Neural progenitor cell (in vitro differentiated cells): Measurements from ENCODE around the gene NUAK2. TPM values are rescaled to one million over a fixed set of nuclear protein-coding genes. Genes with fewer than 3 reads are reported as not detected.

Source experiments
- DNase-seq: peaks from one replicate; pipeline ENCODE4 v3.0.0-alpha.2; 2016; ENCODE audit warnings: low spot score
- H2AFZ ChIP-seq: fragments of 200-600 bp; sonication (generic); replicated peaks from 2 replicates; pipeline ENCODE4 v1.6.1; 2016; ENCODE audit warnings: antibody characterized with exemption
- H3F3A ChIP-seq: fragments of 200-600 bp; sonication (generic); 2 replicates; pipeline ENCODE4 v1.6.1; 2016; ENCODE audit warnings: antibody characterized with exemption, low read depth
- H3K27ac ChIP-seq: fragments of 200-600 bp; sonication (generic); 2 replicates; pipeline ENCODE4 v1.5.1; 2016; ENCODE audit warnings: mild to moderate bottlenecking
- H3K27me3 ChIP-seq: fragments of 200-600 bp; sonication (generic); 2 replicates; pipeline ENCODE4 v1.6.1; 2016; ENCODE audit warnings: mild to moderate bottlenecking, moderate library complexity
- H3K36me3 ChIP-seq: fragments of 200-600 bp; sonication (generic); 2 replicates; pipeline ENCODE4 v1.5.1; 2016
- H3K4me1 ChIP-seq: fragments of 200-600 bp; sonication (generic); 2 replicates; pipeline ENCODE4 v1.6.1; 2016; ENCODE audit warnings: mixed run types
- H3K4me2 ChIP-seq: fragments of 200-600 bp; sonication (generic); 2 replicates; pipeline ENCODE4 v1.6.1; 2016
- H3K4me3 ChIP-seq: fragments of 200-600 bp; sonication (generic); 2 replicates; pipeline ENCODE4 v1.5.1; 2016
- H3K79me2 ChIP-seq: fragments of 200-600 bp; sonication (generic); 2 replicates; pipeline ENCODE4 v1.6.1; 2016; ENCODE audit warnings: low read depth
- H3K9ac ChIP-seq: fragments of 200-600 bp; sonication (generic); 2 replicates; pipeline ENCODE4 v1.6.1; 2016
- H3K9me3 ChIP-seq: fragments of 200-600 bp; sonication (generic); 2 replicates; pipeline ENCODE4 v1.5.1; 2016; ENCODE audit warnings: low read depth
- H4K20me1 ChIP-seq: fragments of 200-600 bp; sonication (generic); 2 replicates; pipeline ENCODE4 v1.6.1; 2016; ENCODE audit warnings: low read depth
- H3K27ac Mint-ChIP-seq: 3 replicates; pipeline ENCODE4 v1.8.0; 2021; ENCODE audit warnings: mixed read lengths
- H3K27me3 Mint-ChIP-seq: 2 replicates; pipeline ENCODE4 v1.8.0; 2022; ENCODE audit warnings: low read depth, mild to moderate bottlenecking, inconsistent platforms, moderate library complexity, mixed read lengths; ENCODE audit not compliant: insufficient read depth
- H3K36me3 Mint-ChIP-seq: 3 replicates; pipeline ENCODE4 v1.8.0; 2021; ENCODE audit warnings: mixed read lengths
- H3K4me1 Mint-ChIP-seq: 3 replicates; pipeline ENCODE4 v1.8.0; 2021; ENCODE audit warnings: mixed read lengths
- H3K4me3 Mint-ChIP-seq: 3 replicates; pipeline ENCODE4 v1.8.0; 2021; ENCODE audit warnings: mild to moderate bottlenecking, moderate library complexity, mixed read lengths
- H3K9me3 Mint-ChIP-seq: 3 replicates; pipeline ENCODE4 v1.8.0; 2020; ENCODE audit warnings: mixed read lengths
- CTCF ChIP-seq: fragments of 200-600 bp; sonication (generic); IDR thresholded peaks from 2 replicates; pipeline ENCODE4 v1.5.1; 2017; ENCODE audit warnings: antibody characterized with exemption, mild to moderate bottlenecking
- EZH2 ChIP-seq: fragments of 200-600 bp; sonication (generic); IDR thresholded peaks from 2 replicates; pipeline ENCODE4 v1.6.1; 2017; ENCODE audit warnings: antibody characterized with exemption, mild to moderate bottlenecking, moderate library complexity
- EZH2phosphoT487 ChIP-seq: fragments of 200-600 bp; sonication (generic); IDR thresholded peaks from 2 replicates; pipeline ENCODE4 v1.6.1; 2017; ENCODE audit warnings: antibody characterized with exemption
- total RNA-seq: library from RNA; depleted of rRNA; stranded (reverse); fragments of >200 nt; gene quantifications from 2 replicates; pipeline ENCODE4 v1.2.3, GENCODE V29; 2015; ENCODE audit warnings: low replicate concordance

NUAK2 gene
- total RNA-seq, 1 donor from 2014 or later, result 29.4 TPM

GRCh38 chr1:205276689-205277065 is 44.9 kb downstream of the NUAK2 start:
- H3K36me3 Mint-ChIP-seq, result peaks cover 3% of the 10 kb centered on the region
- H3K4me3 Mint-ChIP-seq, result peak overlapping the region; percentile 41
- Histone ChIP-seq H3K36me3 (no peaks in the 10 kb centered on the region), H3K27me3 (no peaks in the 10 kb centered on the region), H3K79me2 (no peaks in the 10 kb centered on the region), H4K20me1 (no peaks in the 10 kb centered on the region), H3K27ac (no peak overlapping the region), H2AFZ (no peak overlapping the region), H3F3A (peaks cover 25% of the 10 kb centered on the region), H3K9ac (no peak overlapping the region), H3K9me3 (no peaks in the 10 kb centered on the region), H3K4me1 (peaks cover 26% of the 10 kb centered on the region), H3K4me3 (no peak overlapping the region), H3K4me2 (no peak overlapping the region)
- H3K4me1 Mint-ChIP-seq, result peaks cover 44% of the 10 kb centered on the region
- TF ChIP-seq EZH2phosphoT487 (no peak), CTCF (no peak), EZH2 (no peak)
- peak overlapping the region; percentile 87 for H3K27ac Mint-ChIP-seq
- no peak for DNase-seq
- H3K9me3 Mint-ChIP-seq, result no peaks in the 10 kb centered on the region
- peaks cover 7% of the 10 kb centered on the region for H3K27me3 Mint-ChIP-seq

- Mint-ChIP-seq H3K9me3 (no peaks in the 10 kb centered on the region), H3K27ac (peak overlapping the region; percentile 81), H3K4me1 (peaks cover 44% of the 10 kb centered on the region), H3K4me3 (no peak overlapping the region), H3K36me3 (peaks cover 3% of the 10 kb centered on the region), H3K27me3 (peaks cover 7% of the 10 kb centered on the region)
- H3K4me2 ChIP-seq, result no peak overlapping the region
- H3K36me3 ChIP-seq, result no peaks in the 10 kb centered on the region
- no peak overlapping the region for H3K4me3 ChIP-seq
- peaks cover 28% of the 10 kb centered on the region for H3K4me1 ChIP-seq
- no peak overlapping the region for H2AFZ ChIP-seq
- H4K20me1 ChIP-seq, result no peaks in the 10 kb centered on the region
- no peaks in the 10 kb centered on the region for H3K9me3 ChIP-seq
- no peak overlapping the region for H3K9ac ChIP-seq
- H3F3A ChIP-seq, result peaks cover 31% of the 10 kb centered on the region
- no peaks in the 10 kb centered on the region for H3K79me2 ChIP-seq
- no peaks in the 10 kb centered on the region for H3K27me3 ChIP-seq
- no peak for DNase-seq
- no peak for TF ChIP-seq EZH2
- no peak for TF ChIP-seq EZH2phosphoT487
- TF ChIP-seq CTCF, result no peak
- H3K27ac ChIP-seq, result no peak overlapping the region
Measured at GRCh38 chr1:205275916-205276688, 45.4 kb downstream of the NUAK2 start.

- Histone ChIP-seq H3K9ac (no peak overlapping the region), H3K4me1 (peaks cover 29% of the 10 kb centered on the region), H3K27ac (no peak overlapping the region), H3K4me2 (no peak overlapping the region), H3F3A (peaks cover 34% of the 10 kb centered on the region), H2AFZ (no peak overlapping the region), H4K20me1 (no peaks in the 10 kb centered on the region), H3K9me3 (no peaks in the 10 kb centered on the region), H3K36me3 (no peaks in the 10 kb centered on the region), H3K27me3 (no peaks in the 10 kb centered on the region), H3K4me3 (no peak overlapping the region), H3K79me2 (no peaks in the 10 kb centered on the region)
- Mint-ChIP-seq H3K9me3 (no peaks in the 10 kb centered on the region), H3K27me3 (peaks cover 9% of the 10 kb centered on the region), H3K4me3 (no peak overlapping the region), H3K36me3 (peaks cover 3% of the 10 kb centered on the region), H3K27ac (peak overlapping the region; percentile 90), H3K4me1 (peaks cover 44% of the 10 kb centered on the region)
- DNase-seq, result no peak
- TF ChIP-seq EZH2 (no peak), CTCF (no peak), EZH2phosphoT487 (no peak)
Measured at GRCh38 chr1:205275133-205275532, 46.4 kb downstream of the NUAK2 start.
